Airway epithelial cell (primary cell): ENCODE results near the gene MET. TPM values are rescaled to one million over a fixed set of nuclear protein-coding genes. Genes with fewer than 3 reads are reported as not detected.

ENCODE experiments used
- total RNA-seq: library from RNA; depleted of rRNA; stranded (reverse); fragments of >200 nt; gene quantifications from 2 replicates; pipeline ENCODE4 v1.2.3, GENCODE V29; 2015

MET gene
- 47.7 and 66.9 TPM in 2 replicates for total RNA-seq

DNA sequence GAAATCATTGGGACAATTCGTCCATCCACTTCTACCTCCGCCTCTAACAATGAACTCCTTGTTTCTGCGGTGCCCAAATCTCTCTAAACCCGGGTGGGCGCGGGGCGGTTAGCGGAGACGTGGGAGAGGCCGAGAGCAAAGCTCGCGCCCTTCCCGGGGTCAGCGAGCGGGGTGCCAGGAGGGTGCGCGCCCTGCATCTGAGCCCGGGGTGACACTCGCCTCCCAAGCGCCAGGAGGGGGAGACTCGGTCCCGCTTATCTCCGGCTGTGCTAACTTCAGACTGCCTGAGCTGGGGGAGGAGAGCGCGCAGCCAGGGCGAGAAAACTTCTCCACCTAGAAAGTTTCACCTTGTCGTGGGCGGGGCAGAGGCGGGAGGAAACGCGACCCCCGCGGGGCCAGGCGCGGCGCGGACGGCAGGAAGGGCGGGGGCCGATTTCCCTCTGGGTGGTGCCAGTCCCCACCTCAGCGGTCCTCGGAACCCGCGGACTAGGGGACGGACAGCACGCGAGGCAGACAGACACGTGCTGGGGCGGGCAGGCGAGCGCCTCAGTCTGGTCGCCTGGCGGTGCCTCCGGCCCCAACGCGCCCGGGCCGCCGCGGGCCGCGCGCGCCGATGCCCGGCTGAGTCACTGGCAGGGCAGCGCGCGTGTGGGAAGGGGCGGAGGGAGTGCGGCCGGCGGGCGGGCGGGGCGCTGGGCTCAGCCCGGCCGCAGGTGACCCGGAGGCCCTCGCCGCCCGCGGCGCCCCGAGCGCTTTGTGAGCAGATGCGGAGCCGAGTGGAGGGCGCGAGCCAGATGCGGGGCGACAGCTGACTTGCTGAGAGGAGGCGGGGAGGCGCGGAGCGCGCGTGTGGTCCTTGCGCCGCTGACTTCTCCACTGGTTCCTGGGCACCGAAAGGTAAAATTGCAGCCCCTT lies at the start of gene MET:
TSS of gene MET (plus strand) at position 516 of the 915 bp plus-strand sequence. CDS start 26,889 bp downstream, outside the sequence.

Other genes starting within 250 kb of the MET start
- 197 and 208 TPM in 2 replicates for gene CAV2, start 172.5 kb upstream of the MET start, total RNA-seq
- gene CAV1, start 147.2 kb upstream of the MET start, total RNA-seq: 428 and 559 TPM in 2 replicates
- 62.8 and 75.9 TPM in 2 replicates for gene CAPZA2, start 190.4 kb downstream of the MET start, total RNA-seq